ENCODE results near the gene IREB2. TPM values are rescaled to one million over a fixed set of nuclear protein-coding genes. Genes with fewer than 3 reads are reported as not detected.

Gene IREB2
- total and polyA plus RNA-seq, 2 donors (not counting 3 experiments of a cell fraction or from before 2014, with no cell fraction given): 12.7 to 51.4 TPM

- no peaks in the 10 kb centered on the region for H4K20me1 ChIP-seq (replicated peaks; ENCODE audit: control insufficient read depth, extremely low read depth, insufficient read depth, low read length)
- H2AFZ ChIP-seq (ENCODE audit: low read depth, low read length): no peak overlapping the region
- peaks cover 13% of the 10 kb centered on the region for H3K4me1 ChIP-seq (ENCODE audit: control insufficient read depth, extremely low read depth, insufficient read depth, low read length)
- H3K27ac ChIP-seq (ENCODE audit: insufficient read depth, low read depth, low read length): no peak overlapping the region
- no peaks in the 10 kb centered on the region for H3K9me3 ChIP-seq (replicated peaks; ENCODE audit: control insufficient read depth, insufficient read depth, low read length)
- H3K9ac ChIP-seq (replicated peaks; ENCODE audit: extremely low read depth, insufficient read depth, low read length): no peak overlapping the region
- H3K4me3 ChIP-seq (replicated peaks in 1 of 3; ENCODE audit: insufficient read depth in 1 of 3, low read depth in 1 of 3, low read length in 3 of 3): no peak overlapping the region
- H3K36me3 ChIP-seq (ENCODE audit: control insufficient read depth in 2 of 2, extremely low read depth in 1 of 2, insufficient read depth in 2 of 2, low read length in 2 of 2): peaks cover 2 to 3% of the 10 kb centered on the region in 2 experiments
- no peak overlapping the region for H3K4me2 ChIP-seq (ENCODE audit: insufficient read depth, low read length)
- TF ChIP-seq MYC (IDR thresholded peaks at IDR 0.05; ENCODE audit: low read depth, low read length): no peak
- TF ChIP-seq EZH2 (IDR thresholded peaks at IDR 0.05; ENCODE audit: borderline replicate concordance, low read depth, low read length, severe bottlenecking): no peak
- no peak for TF ChIP-seq POLR2AphosphoS5 (IDR thresholded peaks at IDR 0.05; ENCODE audit: insufficient read depth, low read depth, low read length)
- TF ChIP-seq POLR2A (IDR thresholded peaks at IDR 0.05; ENCODE audit: low read depth, low read length): no peak
- TF ChIP-seq MAX (IDR thresholded peaks at IDR 0.05; ENCODE audit: insufficient read depth, insufficient read length): no peak
- no peak for TF ChIP-seq GATA2 (IDR thresholded peaks at IDR 0.05; ENCODE audit: insufficient read depth, insufficient read length, low read depth, low read length)
- TF ChIP-seq FOS (IDR thresholded peaks at IDR 0.05; ENCODE audit: borderline replicate concordance, insufficient read depth, low read length): no peak
- TF ChIP-seq CTCF (IDR thresholded peaks at IDR 0.05; ENCODE audit: extremely low read depth in 1 of 2, insufficient read depth in 1 of 2, low read depth in 1 of 2, low read length in 2 of 2): no peak
- TF ChIP-seq JUN (IDR thresholded peaks at IDR 0.05; ENCODE audit: borderline replicate concordance, insufficient read depth, insufficient read length, low read depth): no peak
- intact Hi-C loops (cut with micrococcal nuclease) (no loop called here), dilution Hi-C loops (cut with MboI; ENCODE audit: extremely low pct_ligation_motif_present, low sequenced_read_pairs) (no loop called here)
- BruUV-seq (replicated peaks): no TSS peak
- DNase-seq (ENCODE audit: low read depth, low spot score) (no peak), FAIRE-seq (no peak)
- H3K27me3 ChIP-seq (ENCODE audit: control insufficient read depth in 2 of 2, insufficient read depth in 2 of 2, low read length in 2 of 2): no peaks in the 10 kb centered on the region
- ChIA-PET POLR2A (no interaction called here), CTCF (no interaction called here)
- H3K9me1 ChIP-seq (replicated peaks; ENCODE audit: control insufficient read depth, extremely low read depth, insufficient read depth, low read length): no peaks in the 10 kb centered on the region
- H3K79me2 ChIP-seq (ENCODE audit: control insufficient read depth, insufficient read depth, low read length): peaks cover 25% of the 10 kb centered on the region
Observed at GRCh38 chr15:78538358-78538757, 100.3 kb downstream of the IREB2 start.

Data from endothelial cell of umbilical vein (primary cell).